NCI-H526 treated with DMSO at 0.1 percent for 48 hours (cell line): Measurements from ENCODE around the gene KRTAP9-1.
"Not testable (repeated sequence)": the region's sequence is repeated elsewhere in the genome, so short reads cannot be mapped to it uniquely, and the experiment has no call there.

Experiments
- DNase-seq: peaks from one replicate; lab custom pipeline; 2025; lab: John Stamatoyannopoulos, UW

Gene KRTAP9-1, protein sequence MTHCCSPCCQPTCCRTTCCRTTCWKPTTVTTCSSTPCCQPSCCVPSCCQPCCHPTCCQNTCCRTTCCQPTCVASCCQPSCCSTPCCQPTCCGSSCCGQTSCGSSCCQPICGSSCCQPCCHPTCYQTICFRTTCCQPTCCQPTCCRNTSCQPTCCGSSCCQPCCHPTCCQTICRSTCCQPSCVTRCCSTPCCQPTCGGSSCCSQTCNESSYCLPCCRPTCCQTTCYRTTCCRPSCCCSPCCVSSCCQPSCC

DNA sequence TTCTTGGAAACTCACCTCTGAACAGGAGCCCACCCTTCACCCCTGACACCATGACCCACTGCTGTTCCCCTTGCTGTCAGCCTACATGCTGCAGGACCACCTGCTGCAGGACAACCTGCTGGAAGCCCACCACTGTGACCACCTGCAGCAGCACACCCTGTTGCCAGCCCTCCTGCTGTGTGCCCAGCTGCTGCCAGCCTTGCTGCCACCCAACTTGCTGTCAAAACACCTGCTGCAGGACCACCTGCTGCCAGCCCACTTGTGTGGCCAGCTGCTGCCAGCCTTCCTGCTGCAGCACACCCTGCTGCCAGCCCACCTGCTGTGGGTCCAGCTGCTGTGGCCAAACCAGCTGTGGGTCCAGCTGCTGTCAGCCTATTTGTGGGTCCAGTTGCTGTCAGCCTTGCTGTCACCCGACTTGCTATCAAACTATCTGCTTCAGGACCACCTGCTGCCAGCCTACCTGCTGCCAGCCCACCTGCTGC is at the start of gene KRTAP9-1:
Gene KRTAP9-1 (plus strand): TSS at position 51 of the 482 bp plus-strand sequence. CDS start 0 bp downstream, at position 51.
- DNase-seq = not testable (repeated sequence)

DNA sequence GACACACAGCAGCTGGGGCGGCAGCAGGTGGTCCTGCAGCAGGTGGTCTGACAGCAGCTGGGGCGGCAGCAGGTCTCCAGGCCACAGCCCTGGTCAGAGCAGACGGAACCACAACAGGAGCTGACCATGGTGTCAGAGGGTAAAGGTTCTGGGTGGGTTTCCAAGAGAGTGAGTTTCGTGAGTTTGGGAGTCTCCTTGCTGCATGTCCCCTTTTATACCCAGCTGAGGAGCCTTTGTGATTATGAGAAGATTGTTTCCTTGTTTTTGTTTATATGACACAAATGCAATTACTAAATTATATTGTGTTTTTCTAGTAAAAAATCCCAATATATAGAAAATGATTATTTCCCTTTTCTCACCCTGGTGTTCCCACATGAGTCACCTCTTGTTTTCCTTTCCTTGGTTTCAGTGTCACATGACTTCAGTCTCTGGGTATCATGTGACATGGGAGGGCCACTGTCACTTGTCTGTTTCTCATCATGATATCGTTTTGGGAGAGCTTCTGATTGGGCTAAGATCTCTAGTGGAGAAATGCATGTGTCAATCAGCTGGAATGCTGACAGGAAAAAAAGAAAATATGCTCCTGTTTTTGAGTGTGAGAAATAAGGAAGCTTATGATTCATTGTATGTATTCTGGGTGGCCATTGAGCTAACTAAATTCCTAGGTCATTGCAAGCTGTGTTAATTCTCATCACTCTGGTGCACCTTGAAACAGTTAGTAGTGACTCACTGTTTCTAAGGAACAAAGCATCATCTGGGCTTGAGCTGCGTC is 49.1 kb upstream of the KRTAP9-1 start, which contains the start of gene KRTAP4-6:
Gene KRTAP4-6 (minus strand): TSS at position 185 of the 772 bp plus-strand sequence. CDS start 57 bp downstream, at position 128.
- DNase-seq = no peak

DNA sequence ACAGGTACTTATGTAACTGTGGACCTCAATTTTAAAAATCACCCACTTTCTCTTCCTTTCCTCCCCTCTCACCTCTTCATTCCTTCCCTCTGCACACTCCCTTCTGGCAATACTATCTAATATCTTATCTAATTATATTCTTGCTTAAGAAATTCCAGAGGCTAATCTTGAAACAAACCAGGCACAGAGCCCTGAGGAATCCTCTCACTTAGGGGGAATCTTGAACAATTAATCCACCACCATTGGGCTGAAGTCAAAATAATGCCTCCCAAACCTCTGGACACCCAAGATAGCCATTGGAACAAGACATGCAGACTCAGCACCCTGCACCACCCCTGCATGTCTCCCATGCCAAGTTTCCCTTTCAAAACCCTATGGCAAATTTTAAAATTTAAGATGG is 48.3 kb upstream of the KRTAP9-1 start:
- no peak for DNase-seq

DNA sequence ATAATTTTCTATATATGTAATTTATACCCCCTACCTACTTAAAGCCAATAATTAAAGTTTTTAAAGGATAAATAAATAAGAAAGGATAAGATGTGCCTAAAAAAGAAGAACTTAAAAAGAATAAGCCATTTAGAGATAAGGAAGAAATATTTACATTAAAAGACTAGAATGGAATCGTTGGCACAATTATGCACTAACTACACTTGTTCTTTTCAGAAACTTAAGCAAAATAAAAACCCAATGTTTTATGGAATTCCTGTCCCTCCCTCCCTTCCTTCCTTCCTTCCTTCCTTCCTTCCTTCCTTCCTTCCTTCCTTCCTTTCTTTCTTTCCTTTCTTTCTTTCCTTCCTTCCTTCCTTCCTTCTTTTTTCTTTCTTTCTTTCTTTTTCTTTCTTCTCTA is 44.8 kb upstream of the KRTAP9-1 start:
- no peak for DNase-seq

DNA sequence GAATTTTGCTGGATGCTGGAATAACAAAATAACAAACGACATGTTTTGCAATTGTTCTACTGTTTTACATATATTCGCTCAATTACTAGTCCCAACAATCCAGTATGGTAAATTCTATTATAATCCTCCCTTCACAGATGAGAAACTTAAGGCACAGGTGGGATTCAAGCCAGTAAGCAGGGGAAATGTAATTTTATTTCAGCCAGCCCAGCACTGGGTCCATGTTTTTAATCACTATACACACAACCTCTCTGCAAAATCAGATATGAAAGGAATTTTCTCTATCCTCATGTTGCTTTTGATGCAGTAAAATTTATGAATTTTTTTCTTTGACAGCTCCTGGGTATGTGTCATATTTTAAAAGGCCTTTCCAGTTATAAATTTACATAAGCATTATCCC is 44.4 kb upstream of the KRTAP9-1 start:
- no peak for DNase-seq

DNA sequence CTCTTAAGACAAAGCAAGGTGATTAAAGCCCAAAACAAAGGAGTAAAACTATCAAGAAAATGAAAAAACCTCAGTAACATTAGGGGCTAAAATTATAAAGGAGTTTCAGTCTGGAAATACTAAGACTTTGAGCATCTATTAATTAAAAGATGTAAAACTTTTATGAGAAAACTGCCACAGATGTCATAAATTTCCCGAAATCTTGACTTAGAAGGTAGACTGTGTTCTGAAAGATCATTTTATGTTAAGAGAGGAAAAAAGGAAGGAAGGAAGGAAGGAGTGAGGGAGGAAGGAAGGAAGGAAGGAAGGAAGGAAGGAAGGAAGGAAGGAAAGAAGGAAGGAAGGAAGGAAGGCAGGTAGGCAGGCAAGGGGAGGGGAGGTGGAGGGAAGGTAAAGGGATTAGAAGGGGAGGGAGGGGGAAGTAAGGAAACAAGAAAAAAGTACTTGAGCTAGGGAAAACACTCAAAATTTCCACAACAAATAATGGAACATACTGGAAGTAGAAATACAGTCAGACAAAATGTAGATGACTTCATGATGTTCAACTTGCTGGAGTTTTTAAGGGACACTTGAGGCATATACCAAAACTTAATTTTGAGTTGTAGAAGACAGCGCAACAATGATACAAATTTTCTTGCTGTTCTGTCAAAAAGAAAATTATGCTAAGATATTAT is 42.0 kb upstream of the KRTAP9-1 start:
- no peak for DNase-seq

DNA sequence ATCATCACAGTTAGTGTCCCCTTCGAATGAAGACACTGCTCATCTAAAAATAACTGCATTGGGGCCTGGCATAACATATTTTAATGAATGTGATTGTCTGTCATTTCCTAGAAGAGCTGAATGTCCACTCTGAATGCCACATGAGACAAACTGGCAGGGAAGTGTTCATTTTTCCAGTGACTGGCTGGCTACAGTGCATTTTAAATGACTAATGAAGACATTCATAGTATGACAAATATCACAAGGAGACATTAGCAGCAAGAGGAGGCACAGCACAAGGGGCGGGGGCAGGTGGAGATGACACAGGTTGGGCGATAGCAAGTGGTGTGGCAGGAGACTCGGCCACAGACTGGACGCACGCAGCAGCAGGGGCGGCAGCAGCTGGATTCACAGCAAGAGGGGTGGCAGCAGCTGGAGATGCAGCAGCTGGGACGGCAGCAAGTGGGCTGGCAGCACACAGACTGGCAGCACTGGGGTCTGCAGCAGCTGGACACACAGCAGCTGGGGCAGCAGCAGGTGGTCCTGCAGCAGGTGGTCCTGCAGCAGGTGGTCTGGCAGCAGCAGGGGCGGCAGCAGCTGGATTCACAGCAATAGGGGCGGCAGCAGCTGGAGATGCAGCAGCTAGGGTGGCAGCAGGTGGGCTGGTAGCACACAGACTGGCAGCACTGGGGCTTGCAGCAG is 40.6 kb upstream of the KRTAP9-1 start:
- DNase-seq = not testable (repeated sequence)

DNA sequence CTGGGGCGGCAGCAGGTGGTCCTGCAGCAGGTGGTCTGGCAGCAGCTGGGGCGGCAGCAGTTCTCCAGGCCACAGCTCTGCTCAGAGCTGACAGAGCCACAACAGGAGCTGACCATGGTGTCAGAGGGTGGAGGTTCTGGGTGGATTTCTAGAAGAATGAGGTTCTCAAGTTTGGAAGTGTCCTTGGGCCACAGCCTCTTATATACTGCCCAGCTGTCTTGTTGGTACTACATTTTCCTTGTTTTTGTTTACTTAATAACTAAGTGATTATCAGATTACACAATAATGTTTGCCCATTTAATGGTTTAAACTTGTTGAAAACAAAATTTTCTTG is 40.1 kb upstream of the KRTAP9-1 start, which contains the start of gene KRTAP4-5:
Gene KRTAP4-5 (minus strand): TSS at position 174 of the 334 bp plus-strand sequence. CDS start 58 bp downstream, at position 116.
- DNase-seq = no peak

DNA sequence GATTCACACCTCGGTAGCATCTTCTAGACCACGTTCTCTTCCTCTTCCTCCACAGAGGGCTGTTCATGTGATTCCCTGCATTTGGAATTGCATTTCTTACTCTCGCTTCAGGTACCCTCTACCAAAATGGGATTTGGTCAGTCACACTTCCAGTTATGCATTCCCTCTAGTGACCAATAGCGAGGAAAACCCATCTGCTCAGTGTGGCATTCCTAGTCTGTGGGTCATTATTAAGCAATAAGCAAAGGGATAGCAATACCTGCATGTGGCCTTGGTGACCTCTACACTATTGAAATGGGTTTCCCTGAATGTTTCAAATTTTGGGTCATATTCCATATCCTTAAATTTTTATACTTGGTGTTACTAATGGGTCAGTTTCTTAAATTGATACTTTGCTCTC is 39.7 kb upstream of the KRTAP9-1 start:
- DNase-seq = no peak

DNA sequence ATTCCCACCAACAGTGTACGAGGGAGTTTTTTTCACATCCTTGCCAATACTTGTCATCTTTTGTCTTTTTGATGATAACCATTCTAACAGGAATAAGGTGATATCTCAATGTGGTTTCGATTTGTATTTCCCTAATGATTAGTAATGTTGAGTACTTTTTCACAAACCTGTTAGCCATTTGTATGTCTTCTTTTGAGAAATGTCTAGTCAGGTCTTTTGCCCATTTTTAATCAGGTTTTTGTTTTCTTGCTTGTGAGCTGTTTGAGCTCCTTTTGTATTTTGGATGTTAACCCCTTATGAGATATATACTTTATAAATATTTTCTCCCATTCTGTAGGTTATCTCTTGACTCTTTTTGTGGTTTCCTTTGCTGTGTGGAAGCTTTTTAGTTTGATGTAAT is 38.2 kb upstream of the KRTAP9-1 start:
- DNase-seq = no peak

DNA sequence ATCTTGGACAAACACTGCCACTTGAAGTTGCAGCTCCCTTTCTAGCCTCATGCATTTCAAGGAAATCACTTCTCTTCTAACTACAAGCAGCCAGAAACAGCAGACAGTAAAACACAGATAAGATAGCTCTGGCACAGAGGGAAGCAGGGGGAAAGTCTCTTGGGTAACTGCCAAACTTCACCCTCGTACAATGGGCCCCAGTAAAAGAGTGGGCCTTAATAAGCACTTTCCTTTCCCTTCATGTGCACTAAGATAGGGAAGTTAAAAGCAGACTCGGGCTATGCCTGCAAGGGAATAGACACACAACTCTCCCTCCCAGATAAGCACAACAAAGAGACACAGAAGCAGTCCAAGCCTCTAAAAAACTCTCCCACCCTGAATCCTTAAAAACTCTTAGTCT is 35.8 kb upstream of the KRTAP9-1 start:
- peak; percentile 42 for DNase-seq

DNA sequence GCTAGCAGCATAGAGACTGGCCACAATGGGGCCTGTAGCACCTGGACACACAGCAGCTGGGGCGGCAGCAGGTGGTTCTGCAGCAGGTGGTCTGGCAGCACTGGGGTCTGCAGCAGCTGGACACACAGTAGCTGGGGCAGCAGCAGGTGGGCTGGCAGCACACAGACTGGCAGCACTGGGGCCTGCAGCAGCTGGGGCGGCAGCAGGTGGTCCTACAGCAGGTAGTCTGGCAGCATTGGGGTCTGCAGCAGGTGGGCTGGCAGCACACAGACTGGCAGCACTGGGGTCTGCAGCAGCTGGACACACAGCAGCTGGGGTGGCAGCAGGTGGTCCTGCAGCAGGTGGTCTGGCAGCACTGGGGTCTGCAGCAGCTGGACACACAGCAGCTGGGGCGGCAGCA is 29.5 kb upstream of the KRTAP9-1 start:
- DNase-seq = not testable (repeated sequence)

DNA sequence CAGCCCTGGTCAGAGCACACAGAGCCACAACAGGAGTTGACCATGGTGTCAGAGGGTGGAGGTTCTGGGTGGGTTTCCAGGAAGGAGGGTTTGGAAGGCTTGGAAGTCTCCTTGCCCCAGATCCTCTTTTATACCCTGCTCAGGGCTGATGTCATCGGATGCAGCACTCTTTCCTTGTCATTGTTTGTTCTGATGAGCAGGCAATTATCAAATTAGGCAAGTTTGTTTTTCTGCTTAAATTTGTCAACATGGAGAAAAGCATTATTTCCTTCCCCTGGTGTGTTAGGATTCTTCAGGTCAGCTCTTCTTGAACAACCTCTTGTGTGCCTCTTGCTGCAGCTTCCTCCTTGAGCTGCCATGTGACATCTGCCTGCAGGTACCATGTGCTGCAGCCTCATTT is 29.0 kb upstream of the KRTAP9-1 start, which contains the start of gene KRTAP4-4:
Gene KRTAP4-4 (minus strand): TSS at position 101 of the 400 bp plus-strand sequence. CDS start 57 bp downstream, at position 44.
- no peak for DNase-seq

DNA sequence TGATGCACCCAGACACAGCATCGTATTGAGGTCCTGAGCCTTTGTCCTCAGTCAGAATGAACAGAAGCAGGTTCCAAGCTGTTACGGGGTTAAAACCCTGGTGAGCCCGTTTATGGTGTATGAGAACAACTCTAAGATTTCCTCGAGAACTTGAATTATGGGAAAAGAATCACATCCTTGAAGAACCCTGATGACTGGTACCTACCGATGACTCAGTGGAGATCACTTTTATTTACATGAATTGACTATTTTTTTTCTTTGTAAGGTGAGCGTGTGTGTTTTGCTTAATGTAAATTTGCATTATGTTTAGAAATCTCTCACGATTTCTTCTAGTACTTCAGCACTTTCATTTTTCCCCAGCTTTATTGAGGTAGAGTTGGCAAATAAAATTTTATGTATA is 25.9 kb upstream of the KRTAP9-1 start:
- DNase-seq = no peak

DNA sequence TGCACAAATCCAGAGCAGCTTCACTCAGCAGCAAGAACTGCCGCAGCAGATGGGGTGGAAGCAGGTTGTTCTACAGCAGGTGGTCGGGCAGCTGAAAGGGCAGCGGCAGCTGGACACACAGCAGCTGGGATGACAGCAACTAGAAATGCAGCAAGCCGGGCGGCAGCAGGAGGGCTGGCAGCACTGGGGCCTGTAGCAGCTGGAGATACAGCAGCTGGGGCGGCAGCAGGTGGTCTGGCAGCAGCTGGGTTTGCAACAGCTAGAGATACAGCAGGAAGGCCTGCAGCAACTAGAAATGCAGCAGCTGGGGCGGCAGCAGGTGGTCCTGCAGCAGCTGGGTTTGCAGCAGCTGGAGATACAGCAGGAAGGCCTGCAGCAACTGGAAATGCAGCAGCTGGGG is 22.1 kb upstream of the KRTAP9-1 start:
- no peak for DNase-seq

DNA sequence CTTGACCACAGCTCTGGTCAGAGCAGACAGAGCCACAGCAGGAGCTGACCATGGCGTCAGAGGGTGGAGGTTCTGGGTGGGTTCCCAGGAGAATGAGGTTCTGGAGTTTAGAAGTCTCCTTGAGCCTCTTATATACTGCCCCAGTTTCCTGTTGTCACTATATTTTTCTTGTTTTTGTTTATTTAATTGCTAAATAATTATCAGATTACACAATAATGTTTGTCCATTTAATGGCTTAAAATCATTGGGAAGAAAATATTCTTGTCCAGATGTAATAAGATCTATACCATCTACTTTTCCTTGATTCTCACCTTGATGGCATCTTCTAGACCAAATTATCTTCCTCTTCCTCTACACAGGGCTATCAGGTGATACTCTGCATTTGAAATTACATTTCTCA is 21.6 kb upstream of the KRTAP9-1 start, which contains the start of gene KRTAP4-3:
Gene KRTAP4-3 (minus strand): TSS at position 101 of the 400 bp plus-strand sequence. CDS start 49 bp downstream, at position 52.
- DNase-seq = no peak

DNA sequence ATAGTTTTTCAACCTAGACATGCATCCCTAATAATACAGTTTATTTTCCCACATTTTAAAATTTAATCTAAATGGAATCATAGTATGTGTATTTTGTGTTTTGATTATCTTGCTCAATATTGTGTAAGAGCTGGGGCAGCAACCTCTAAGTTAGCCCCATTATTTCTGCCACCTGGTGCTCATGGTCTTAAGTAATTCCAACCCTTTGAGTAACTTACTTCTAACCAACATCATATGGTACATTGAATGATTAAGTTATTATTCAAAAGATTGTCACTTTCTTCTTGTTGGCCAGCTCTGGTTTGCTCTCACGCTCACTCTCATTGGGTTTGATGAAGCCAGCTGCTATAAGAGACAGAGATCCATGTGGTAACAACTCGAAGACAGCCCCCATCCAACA is 17.8 kb upstream of the KRTAP9-1 start:
- DNase-seq = no peak

DNA sequence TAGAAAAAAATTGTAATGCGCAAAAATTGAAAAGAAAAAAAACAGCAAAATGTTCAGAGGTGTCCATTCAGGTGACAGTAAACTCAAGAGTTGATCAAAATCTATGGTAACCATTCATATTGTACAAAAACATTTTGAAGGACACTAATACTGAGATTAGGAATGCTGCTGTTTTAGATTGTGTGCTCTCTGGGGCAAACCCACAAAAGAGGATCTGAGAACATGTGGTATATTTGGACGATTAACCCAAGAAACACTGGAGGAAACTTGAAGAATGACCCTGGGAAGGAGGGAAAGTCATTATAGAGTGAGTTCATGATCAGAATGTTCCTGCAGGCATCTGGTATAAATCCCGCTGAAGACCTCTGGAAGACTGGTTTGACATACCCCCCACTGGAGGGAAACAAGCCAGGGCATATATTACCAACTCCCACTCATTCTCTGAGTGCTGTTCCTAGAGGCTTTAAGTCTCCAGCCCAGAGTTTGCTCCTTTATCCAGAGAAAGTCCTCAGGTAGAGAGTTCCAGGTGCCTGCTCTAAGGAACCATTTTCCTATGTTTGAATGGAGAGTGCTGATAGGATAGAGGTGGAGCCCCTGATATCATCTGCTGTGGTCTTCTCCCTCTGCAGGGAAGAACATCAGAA is 12.8 kb upstream of the KRTAP9-1 start:
- DNase-seq = no peak

DNA sequence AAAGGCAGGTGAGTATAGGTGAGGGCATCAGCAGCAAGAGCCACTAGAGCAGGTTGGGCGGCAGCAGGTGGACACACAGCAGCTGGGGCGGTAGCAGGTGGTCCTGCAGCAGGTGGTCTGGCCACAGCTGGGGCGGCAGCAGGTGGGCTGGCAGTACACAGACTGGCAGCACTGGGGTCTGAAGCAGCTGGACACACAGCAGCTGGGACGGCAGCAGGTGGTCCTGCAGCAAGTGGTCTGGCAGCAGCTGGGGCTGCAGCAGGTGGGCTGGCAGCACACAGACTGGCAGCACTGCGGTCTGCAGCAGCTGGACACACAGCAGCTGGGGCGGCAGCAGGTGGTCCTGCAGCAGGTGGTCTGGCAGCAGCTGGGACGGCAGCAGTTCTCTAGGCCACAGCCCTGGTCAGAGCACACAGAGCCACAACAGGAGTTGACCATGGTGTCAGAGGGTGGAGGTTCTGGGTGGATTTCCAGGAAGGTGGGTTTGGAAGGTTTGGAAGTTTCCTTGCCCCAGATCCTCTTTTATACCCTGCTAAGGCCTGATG is 11.9 kb upstream of the KRTAP9-1 start, which contains the start of gene KRTAP4-2:
Gene KRTAP4-2 (minus strand): TSS at position 495 of the 545 bp plus-strand sequence. CDS start 57 bp downstream, at position 438.
- DNase-seq = no peak

DNA sequence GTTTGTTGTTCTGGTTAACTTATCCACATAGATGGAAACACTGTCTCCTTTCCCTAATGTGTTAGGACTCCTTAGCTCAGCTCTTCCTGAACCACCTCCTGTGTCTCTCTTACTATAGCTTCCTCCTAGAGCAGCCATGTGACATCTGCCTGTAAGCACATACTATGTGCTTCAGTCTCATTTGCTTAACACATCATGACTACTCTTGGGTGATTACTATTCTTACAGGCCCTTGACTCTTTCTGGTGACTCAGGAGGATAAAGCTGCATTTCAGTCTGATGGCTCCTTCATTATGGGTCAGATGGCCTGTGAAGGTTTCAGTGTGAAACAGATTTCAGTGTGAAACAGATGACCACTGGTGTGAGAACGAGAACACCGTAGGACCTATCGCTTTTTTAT is 11.3 kb upstream of the KRTAP9-1 start:
- DNase-seq = no peak
